Gastrocnemius medialis (tissue), 4 donors: ENCODE data around the gene JUP.

Experiments used
- CTCF ChIP-seq, 5 experiments: fragments of 450-650 bp in 3 of 5; fragments of 200-600 bp in 2 of 5; sonication (generic) in 2 of 5; IDR thresholded peaks in 4 of 5; conservative IDR thresholded peaks in 1 of 5; 1 replicate in 4 of 5; 2 replicates in 1 of 5; pipeline ENCODE4 v1.5.1; 2016 to 2019; ENCODE audit warnings: antibody characterized with exemption in 5 of 5, mild to moderate bottlenecking in 3 of 5, moderate library complexity in 3 of 5
- POLR2A ChIP-seq, 2 donors: fragments of 450-650 bp; IDR thresholded peaks; one replicate each; pipeline ENCODE4 v1.6.1; 2017; ENCODE audit warnings: antibody characterized with exemption in 2 of 2, mild to moderate bottlenecking in 2 of 2, moderate library complexity in 2 of 2

GRCh38 chr17:41724476-41725050 is 61.9 kb downstream of the JUP start:
- TF ChIP-seq CTCF (IDR thresholded peaks at IDR 0.05 in 4 of 5, conservative IDR thresholded peaks at IDR 0.05 in 1 of 5) (no peak), POLR2A (IDR thresholded peaks at IDR 0.05) (no peak)
